SU-DHL-6 (cell line): ENCODE results near the gene CUL1.

Experiments used
- H2AFZ ChIP-seq: fragments of 200-600 bp; sonication (generic); 2 replicates; pipeline ENCODE4 v1.6.1; 2014; ENCODE audit warnings: low read depth, mild to moderate bottlenecking, moderate library complexity, mixed read lengths, antibody characterized with exemption, low read length; ENCODE audit not compliant: severe bottlenecking
- H3F3A ChIP-seq: fragments of 200-600 bp; shearing (Covaris generic); 2 replicates; pipeline ENCODE4 v1.6.0; 2016; ENCODE audit warnings: antibody characterized with exemption, mild to moderate bottlenecking; ENCODE audit not compliant: insufficient read depth
- H3K27ac ChIP-seq: fragments of 200-600 bp; sonication (generic); 2 replicates; pipeline ENCODE4 v1.5.1; 2016; ENCODE audit warnings: low read depth, mild to moderate bottlenecking, low read length, moderate library complexity, mixed read lengths
- H3K27me3 ChIP-seq: fragments of 200-600 bp; sonication (generic), shearing (Covaris generic); 2 replicates; pipeline ENCODE4 v1.6.0; 2014; ENCODE audit warnings: mild to moderate bottlenecking, low read length
- H3K36me3 ChIP-seq: fragments of 200-600 bp; sonication (generic); 2 replicates; pipeline ENCODE4 v1.6.1; 2014; ENCODE audit warnings: mild to moderate bottlenecking, low read length, mixed read lengths
- H3K4me2 ChIP-seq: fragments of 300-600, 200-600 bp; shearing (Covaris generic), sonication (generic); 2 replicates; pipeline ENCODE4 v1.6.0; 2014; ENCODE audit warnings: low read length, low read depth, mild to moderate bottlenecking; ENCODE audit not compliant: poor library complexity, severe bottlenecking
- H3K4me3 ChIP-seq: fragments of 200-600 bp; sonication (generic); 2 replicates; pipeline ENCODE4 v1.5.1; 2014; ENCODE audit warnings: antibody characterized with exemption, low read length, mild to moderate bottlenecking, mixed read lengths; ENCODE audit not compliant: insufficient read depth, poor library complexity, severe bottlenecking
- H3K79me2 ChIP-seq: fragments of 200-600 bp; sonication (generic); 2 replicates; pipeline ENCODE4 v1.6.1; 2014; ENCODE audit warnings: mild to moderate bottlenecking, low read length, moderate library complexity; ENCODE audit not compliant: insufficient read depth
- H3K9ac ChIP-seq: fragments of 200-600 bp; sonication (generic); 2 replicates; pipeline ENCODE4 v1.7.0; 2014; ENCODE audit warnings: mild to moderate bottlenecking, low read length
- H3K9me2 ChIP-seq: fragments of 200-600 bp; sonication (generic); replicated peaks from 2 replicates; pipeline ENCODE4 v1.6.1; 2014; ENCODE audit warnings: low read length; ENCODE audit not compliant: insufficient read depth
- H3K9me3 ChIP-seq: fragments of 200-600 bp; sonication (generic); 2 replicates; pipeline ENCODE4 v1.6.1; 2014; ENCODE audit warnings: low read length, mixed read lengths; ENCODE audit not compliant: insufficient read depth
- H4K20me1 ChIP-seq: fragments of 200-600 bp; sonication (generic); 2 replicates; pipeline ENCODE4 v1.6.1; 2014; ENCODE audit warnings: low read depth, mild to moderate bottlenecking, antibody characterized with exemption, low read length, moderate library complexity, mixed read lengths
- EZH2phosphoT487 ChIP-seq: fragments of 200-600 bp; sonication (generic), shearing (Covaris generic); conservative IDR thresholded peaks from 2 replicates; pipeline ENCODE4 v1.6.1; 2018; ENCODE audit warnings: mild to moderate bottlenecking, antibody characterized with exemption, low read length, moderate library complexity, mixed read lengths
- TF ChIP-seq, protein P1 (sequence below): fragments of 200-600 bp; sonication (generic); IDR thresholded peaks from one replicate; pipeline ENCODE4 v1.5.1; 2017; ENCODE audit warnings: antibody characterized with exemption, mild to moderate bottlenecking, low read length, moderate library complexity; ENCODE audit not compliant: insufficient read depth, poor library complexity, severe bottlenecking

Gene CUL1

GRCh38 chr7:148726385-148726784, 27.7 kb downstream of the CUL1 start:
- TF ChIP-seq, protein P1, sequence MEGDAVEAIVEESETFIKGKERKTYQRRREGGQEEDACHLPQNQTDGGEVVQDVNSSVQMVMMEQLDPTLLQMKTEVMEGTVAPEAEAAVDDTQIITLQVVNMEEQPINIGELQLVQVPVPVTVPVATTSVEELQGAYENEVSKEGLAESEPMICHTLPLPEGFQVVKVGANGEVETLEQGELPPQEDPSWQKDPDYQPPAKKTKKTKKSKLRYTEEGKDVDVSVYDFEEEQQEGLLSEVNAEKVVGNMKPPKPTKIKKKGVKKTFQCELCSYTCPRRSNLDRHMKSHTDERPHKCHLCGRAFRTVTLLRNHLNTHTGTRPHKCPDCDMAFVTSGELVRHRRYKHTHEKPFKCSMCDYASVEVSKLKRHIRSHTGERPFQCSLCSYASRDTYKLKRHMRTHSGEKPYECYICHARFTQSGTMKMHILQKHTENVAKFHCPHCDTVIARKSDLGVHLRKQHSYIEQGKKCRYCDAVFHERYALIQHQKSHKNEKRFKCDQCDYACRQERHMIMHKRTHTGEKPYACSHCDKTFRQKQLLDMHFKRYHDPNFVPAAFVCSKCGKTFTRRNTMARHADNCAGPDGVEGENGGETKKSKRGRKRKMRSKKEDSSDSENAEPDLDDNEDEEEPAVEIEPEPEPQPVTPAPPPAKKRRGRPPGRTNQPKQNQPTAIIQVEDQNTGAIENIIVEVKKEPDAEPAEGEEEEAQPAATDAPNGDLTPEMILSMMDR = no peak
- TF ChIP-seq EZH2phosphoT487 = no peak
- Histone ChIP-seq H3K36me3 (peaks cover under 1% of the 10 kb centered on the region; the same call in 1 of the 2 replicates), H4K20me1 (peaks cover 61% of the 10 kb centered on the region), H3K9me2 (no peaks in the 10 kb centered on the region), H3K27ac (no peak overlapping the region), H3K79me2 (peaks cover 99% of the 10 kb centered on the region), H3F3A (no peaks in the 10 kb centered on the region), H3K4me3 (no peak overlapping the region), H3K9me3 (no peaks in the 10 kb centered on the region), H3K9ac (no peak overlapping the region), H2AFZ (no peak overlapping the region), H3K27me3 (no peaks in the 10 kb centered on the region), H3K4me2 (no peak overlapping the region)

DNA sequence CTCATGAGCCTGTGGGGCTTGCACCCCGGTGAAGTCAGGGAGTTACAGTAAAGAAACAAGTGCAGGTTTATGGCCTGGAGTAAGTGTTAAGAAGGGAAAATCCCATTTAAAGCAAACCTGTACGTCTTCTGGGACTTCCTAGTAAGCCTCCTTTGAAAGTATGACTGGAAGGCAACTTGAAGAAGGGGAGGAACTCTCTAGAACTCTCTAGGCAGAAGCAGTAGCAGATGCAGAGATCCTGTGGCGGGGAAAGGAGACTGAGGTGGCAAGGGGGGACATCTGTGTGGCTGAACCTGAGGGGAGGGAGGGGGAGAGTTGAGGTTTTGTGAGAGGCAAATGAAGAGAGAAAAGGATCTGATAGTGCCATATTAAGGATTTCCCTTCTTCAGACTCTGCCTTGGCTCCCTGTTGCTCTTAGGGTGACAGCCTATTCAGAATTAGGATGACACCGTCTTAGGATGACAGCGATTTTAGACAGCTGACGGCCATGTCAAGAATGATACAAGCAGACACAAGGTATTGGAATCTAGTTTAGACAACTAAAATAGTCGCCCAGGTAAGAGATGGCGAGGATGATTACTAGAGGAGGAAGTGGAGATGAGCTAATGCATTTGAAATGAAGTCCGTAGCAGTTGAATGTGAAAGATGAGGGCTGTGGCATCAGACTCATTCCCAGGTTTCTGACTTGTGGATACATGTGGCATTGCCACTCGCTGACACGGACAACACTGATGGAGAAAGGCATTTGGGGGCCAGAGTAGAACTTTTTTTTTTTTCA, 29.0 kb downstream of the CUL1 start:
- H3K4me2 ChIP-seq = no peak overlapping the region
- peaks cover 50% of the 10 kb centered on the region for H4K20me1 ChIP-seq
- TF ChIP-seq EZH2phosphoT487 = no peak
- TF ChIP-seq, protein P1 = no peak

GRCh38 chr7:148729984-148730733, 31.5 kb downstream of the CUL1 start:
- Histone ChIP-seq H3K4me2 (no peak overlapping the region), H3K27ac (no peak overlapping the region), H3K4me3 (no peak overlapping the region), H3K36me3 (peaks cover 16% of the 10 kb centered on the region; the same call in 1 of the 2 replicates), H4K20me1 (peaks cover 33% of the 10 kb centered on the region; the same call in 1 of the 2 replicates), H3K9me3 (no peaks in the 10 kb centered on the region), H3K27me3 (no peaks in the 10 kb centered on the region), H3K9ac (no peak overlapping the region), H3F3A (no peaks in the 10 kb centered on the region), H2AFZ (no peak overlapping the region), H3K79me2 (peaks cover 81% of the 10 kb centered on the region), H3K9me2 (no peaks in the 10 kb centered on the region)
- TF ChIP-seq, protein P1 = no peak
- TF ChIP-seq EZH2phosphoT487 = no peak

More for the DNA sequence above, 29.0 kb downstream of the CUL1 start:
- no peaks in the 10 kb centered on the region for H3F3A ChIP-seq
- no peaks in the 10 kb centered on the region for H3K9me3 ChIP-seq
- no peak overlapping the region for H3K9ac ChIP-seq
- no peaks in the 10 kb centered on the region for H3K9me2 ChIP-seq
- peaks cover 6% of the 10 kb centered on the region; the same call in 1 of the 2 replicates for H3K36me3 ChIP-seq
- H3K27ac ChIP-seq = no peak overlapping the region
- H3K27me3 ChIP-seq = no peaks in the 10 kb centered on the region
- no peak overlapping the region for H2AFZ ChIP-seq
- H3K79me2 ChIP-seq = peaks cover 92% of the 10 kb centered on the region
- no peak overlapping the region for H3K4me3 ChIP-seq
